ENCODE data around the gene OR11G2.
"Not testable (repeated sequence)": the region's sequence is repeated elsewhere in the genome, so short reads cannot be mapped to it uniquely, and the experiment has no call there.

OR11G2 gene

GRCh38 chr14:20190596-20190995 is at the start of gene OR11G2:
OR11G2 (plus strand) TSS chr14:20190896; CDS start chr14:20197438, 6,542 bp downstream.
- Mint-ChIP-seq H3K36me3 (ENCODE audit: low read depth) (no peaks in the 10 kb centered on the region), H3K4me1 (ENCODE audit: low read depth) (no peaks in the 10 kb centered on the region), H3K9me3 (peaks cover 4% of the 10 kb centered on the region), H3K4me3 (no peak within 1 kb of the TSS), H3K27me3 (ENCODE audit: low read depth) (peaks cover 8% of the 10 kb centered on the region), H3K27ac (no peak within 1 kb of the TSS)

- H3K36me3 Mint-ChIP-seq (ENCODE audit: low read depth) = no peaks in the 10 kb centered on the region
- peaks cover 5% of the 10 kb centered on the region for H3K27me3 Mint-ChIP-seq (ENCODE audit: low read depth)
- no peaks in the 10 kb centered on the region for H3K9me3 Mint-ChIP-seq
- no peak overlapping the region for H3K4me3 Mint-ChIP-seq
- no peaks in the 10 kb centered on the region for H3K4me1 Mint-ChIP-seq (ENCODE audit: low read depth)
- no peak overlapping the region for H3K27ac Mint-ChIP-seq
These were observed 46.8 kb upstream of the OR11G2 start for GRCh38 chr14:20143911-20144310.

GRCh38 chr14:20144820-20145219 is 45.9 kb upstream of the OR11G2 start:
- no peak overlapping the region for H3K27ac Mint-ChIP-seq
- no peaks in the 10 kb centered on the region for H3K9me3 Mint-ChIP-seq

GRCh38 chr14:20164462-20164861 is 26.2 kb upstream of the OR11G2 start:
- H3K9me3 Mint-ChIP-seq = peaks cover 15% of the 10 kb centered on the region
- H3K27ac Mint-ChIP-seq = no peak overlapping the region
- no peaks in the 10 kb centered on the region for H3K4me1 Mint-ChIP-seq (ENCODE audit: low read depth)
- H3K27me3 Mint-ChIP-seq (ENCODE audit: low read depth) = no peaks in the 10 kb centered on the region
- H3K4me3 Mint-ChIP-seq = no peak overlapping the region
- no peaks in the 10 kb centered on the region for H3K36me3 Mint-ChIP-seq (ENCODE audit: low read depth)

More at GRCh38 chr14:20144820-20145219, 45.9 kb upstream of the OR11G2 start:
- Mint-ChIP-seq H3K4me1 (ENCODE audit: low read depth) (no peaks in the 10 kb centered on the region), H3K36me3 (ENCODE audit: low read depth) (no peaks in the 10 kb centered on the region), H3K27me3 (ENCODE audit: low read depth) (peaks cover 5% of the 10 kb centered on the region), H3K4me3 (no peak overlapping the region)

- Mint-ChIP-seq H3K9me3 (peaks cover 15% of the 10 kb centered on the region), H3K27me3 (ENCODE audit: low read depth) (no peaks in the 10 kb centered on the region), H3K27ac (no peak overlapping the region), H3K36me3 (ENCODE audit: low read depth) (no peaks in the 10 kb centered on the region), H3K4me1 (ENCODE audit: low read depth) (no peaks in the 10 kb centered on the region), H3K4me3 (no peak overlapping the region)
These were observed 23.6 kb upstream of the OR11G2 start for GRCh38 chr14:20167091-20167490.

- H3K27me3 Mint-ChIP-seq (ENCODE audit: low read depth); H3K9me3 Mint-ChIP-seq; H3K4me3 Mint-ChIP-seq; H3K27ac Mint-ChIP-seq; H3K36me3 Mint-ChIP-seq (ENCODE audit: low read depth); H3K4me1 Mint-ChIP-seq (ENCODE audit: low read depth): not testable (repeated sequence)
These were observed 20.8 kb upstream of the OR11G2 start for GRCh38 chr14:20169852-20170251.

- H3K36me3 Mint-ChIP-seq (ENCODE audit: low read depth); H3K27ac Mint-ChIP-seq; H3K4me3 Mint-ChIP-seq; H3K27me3 Mint-ChIP-seq (ENCODE audit: low read depth); H3K4me1 Mint-ChIP-seq (ENCODE audit: low read depth); H3K9me3 Mint-ChIP-seq: not testable (repeated sequence)
These were observed 16.5 kb upstream of the OR11G2 start for GRCh38 chr14:20174205-20174604.

- Mint-ChIP-seq H3K9me3 (no peaks in the 10 kb centered on the region), H3K27me3 (ENCODE audit: low read depth) (no peaks in the 10 kb centered on the region), H3K27ac (no peak overlapping the region)
These were observed 14.4 kb upstream of the OR11G2 start for GRCh38 chr14:20176330-20176729.

GRCh38 chr14:20177433-20177974 is 13.2 kb upstream of the OR11G2 start:
- Mint-ChIP-seq H3K9me3 (no peaks in the 10 kb centered on the region), H3K4me3 (no peak overlapping the region), H3K27me3 (ENCODE audit: low read depth) (no peaks in the 10 kb centered on the region), H3K27ac (no peak overlapping the region), H3K36me3 (ENCODE audit: low read depth) (no peaks in the 10 kb centered on the region), H3K4me1 (ENCODE audit: low read depth) (no peaks in the 10 kb centered on the region)

More at GRCh38 chr14:20176330-20176729, 14.4 kb upstream of the OR11G2 start:
- H3K36me3 Mint-ChIP-seq (ENCODE audit: low read depth) = no peaks in the 10 kb centered on the region
- H3K4me3 Mint-ChIP-seq = no peak overlapping the region
- no peaks in the 10 kb centered on the region for H3K4me1 Mint-ChIP-seq (ENCODE audit: low read depth)

- no peaks in the 10 kb centered on the region for H3K9me3 Mint-ChIP-seq
- H3K27me3 Mint-ChIP-seq (ENCODE audit: low read depth) = no peaks in the 10 kb centered on the region
- no peak overlapping the region for H3K27ac Mint-ChIP-seq
- no peaks in the 10 kb centered on the region for H3K4me1 Mint-ChIP-seq (ENCODE audit: low read depth)
- no peak overlapping the region for H3K4me3 Mint-ChIP-seq
- no peaks in the 10 kb centered on the region for H3K36me3 Mint-ChIP-seq (ENCODE audit: low read depth)
These were observed 11.5 kb upstream of the OR11G2 start for GRCh38 chr14:20179218-20179617.

GRCh38 chr14:20179880-20180279 is 10.8 kb upstream of the OR11G2 start:
- H3K36me3 Mint-ChIP-seq (ENCODE audit: low read depth) = no peaks in the 10 kb centered on the region
- no peaks in the 10 kb centered on the region for H3K9me3 Mint-ChIP-seq
- no peaks in the 10 kb centered on the region for H3K27me3 Mint-ChIP-seq (ENCODE audit: low read depth)
- no peak overlapping the region for H3K27ac Mint-ChIP-seq
- no peak overlapping the region for H3K4me3 Mint-ChIP-seq
- H3K4me1 Mint-ChIP-seq (ENCODE audit: low read depth) = no peaks in the 10 kb centered on the region

- Mint-ChIP-seq H3K27me3 (ENCODE audit: low read depth) (no peaks in the 10 kb centered on the region), H3K36me3 (ENCODE audit: low read depth) (no peaks in the 10 kb centered on the region), H3K27ac (no peak overlapping the region), H3K4me1 (ENCODE audit: low read depth) (no peaks in the 10 kb centered on the region), H3K9me3 (no peaks in the 10 kb centered on the region), H3K4me3 (no peak overlapping the region)
These were observed 10.2 kb upstream of the OR11G2 start for GRCh38 chr14:20180486-20180885.

GRCh38 chr14:20184181-20184580 is 6.5 kb upstream of the OR11G2 start:
- no peaks in the 10 kb centered on the region for H3K27me3 Mint-ChIP-seq (ENCODE audit: low read depth)
- no peaks in the 10 kb centered on the region for H3K4me1 Mint-ChIP-seq (ENCODE audit: low read depth)
- no peak overlapping the region for H3K4me3 Mint-ChIP-seq
- H3K9me3 Mint-ChIP-seq = peaks cover 4% of the 10 kb centered on the region
- H3K36me3 Mint-ChIP-seq (ENCODE audit: low read depth) = no peaks in the 10 kb centered on the region
- no peak overlapping the region for H3K27ac Mint-ChIP-seq

GRCh38 chr14:20191396-20191795 is 700 bp downstream of the OR11G2 start:
- Mint-ChIP-seq H3K36me3 (ENCODE audit: low read depth) (no peaks in the 10 kb centered on the region), H3K4me3 (no peak overlapping the region), H3K27me3 (ENCODE audit: low read depth) (peaks cover 12% of the 10 kb centered on the region), H3K4me1 (ENCODE audit: low read depth) (no peaks in the 10 kb centered on the region), H3K27ac (no peak overlapping the region), H3K9me3 (peaks cover 4% of the 10 kb centered on the region)

- no peak overlapping the region for H3K4me3 Mint-ChIP-seq
- no peak overlapping the region for H3K27ac Mint-ChIP-seq
- no peaks in the 10 kb centered on the region for H3K9me3 Mint-ChIP-seq
- no peaks in the 10 kb centered on the region for H3K4me1 Mint-ChIP-seq (ENCODE audit: low read depth)
- peaks cover 12% of the 10 kb centered on the region for H3K27me3 Mint-ChIP-seq (ENCODE audit: low read depth)
- no peaks in the 10 kb centered on the region for H3K36me3 Mint-ChIP-seq (ENCODE audit: low read depth)
These were observed 3.4 kb downstream of the OR11G2 start for GRCh38 chr14:20194101-20194500.

- H3K27me3 Mint-ChIP-seq (ENCODE audit: low read depth) = peaks cover 12% of the 10 kb centered on the region
- not testable (repeated sequence) for H3K4me3 Mint-ChIP-seq; H3K27ac Mint-ChIP-seq; H3K9me3 Mint-ChIP-seq; H3K36me3 Mint-ChIP-seq (ENCODE audit: low read depth); H3K4me1 Mint-ChIP-seq (ENCODE audit: low read depth)
These were observed 4.5 kb downstream of the OR11G2 start for GRCh38 chr14:20195170-20195569.

Measured in T-helper 1 cell treated with Interleukin-12 subunit alpha and Interleukin-12 subunit beta and Interleukin-4 antibody, amounts not matched to agents 30 μg/mL and 1 μg/mL, for 36 hours (primary cell).